ENCODE data around the gene GNG2.

DNA sequence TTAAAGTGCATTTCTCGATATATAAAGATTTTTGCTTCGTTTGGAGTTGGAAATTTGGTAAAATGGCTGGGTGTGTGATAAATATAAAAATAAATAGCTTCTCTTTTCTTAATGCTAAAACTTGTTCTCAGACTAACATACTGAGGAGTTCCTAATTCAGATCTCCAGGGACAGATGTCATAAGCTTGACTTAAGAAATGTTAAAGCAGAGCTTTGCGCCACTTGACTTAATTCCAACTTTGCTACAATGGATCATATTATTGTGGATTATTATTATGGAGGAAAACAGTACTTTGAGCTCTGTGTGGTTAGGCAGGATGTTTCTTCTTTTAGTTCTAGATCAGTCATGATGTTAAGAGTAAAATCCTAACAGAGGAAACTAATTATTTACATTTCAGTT is 33.8 kb downstream of the GNG2 start:
- TF ChIP-seq CTCF (IDR thresholded peaks at IDR 0.05) (no peak), SIN3A (IDR thresholded peaks at IDR 0.05; ENCODE audit: borderline replicate concordance, insufficient read depth, low read depth, low read length) (no peak), POLR2AphosphoS5 (IDR thresholded peaks at IDR 0.05; ENCODE audit: low read depth, low read length) (no peak), TCF7L2 (IDR thresholded peaks at IDR 0.05; ENCODE audit: low read depth, low read length) (no peak)
- TF ChIP-seq, protein P1, sequence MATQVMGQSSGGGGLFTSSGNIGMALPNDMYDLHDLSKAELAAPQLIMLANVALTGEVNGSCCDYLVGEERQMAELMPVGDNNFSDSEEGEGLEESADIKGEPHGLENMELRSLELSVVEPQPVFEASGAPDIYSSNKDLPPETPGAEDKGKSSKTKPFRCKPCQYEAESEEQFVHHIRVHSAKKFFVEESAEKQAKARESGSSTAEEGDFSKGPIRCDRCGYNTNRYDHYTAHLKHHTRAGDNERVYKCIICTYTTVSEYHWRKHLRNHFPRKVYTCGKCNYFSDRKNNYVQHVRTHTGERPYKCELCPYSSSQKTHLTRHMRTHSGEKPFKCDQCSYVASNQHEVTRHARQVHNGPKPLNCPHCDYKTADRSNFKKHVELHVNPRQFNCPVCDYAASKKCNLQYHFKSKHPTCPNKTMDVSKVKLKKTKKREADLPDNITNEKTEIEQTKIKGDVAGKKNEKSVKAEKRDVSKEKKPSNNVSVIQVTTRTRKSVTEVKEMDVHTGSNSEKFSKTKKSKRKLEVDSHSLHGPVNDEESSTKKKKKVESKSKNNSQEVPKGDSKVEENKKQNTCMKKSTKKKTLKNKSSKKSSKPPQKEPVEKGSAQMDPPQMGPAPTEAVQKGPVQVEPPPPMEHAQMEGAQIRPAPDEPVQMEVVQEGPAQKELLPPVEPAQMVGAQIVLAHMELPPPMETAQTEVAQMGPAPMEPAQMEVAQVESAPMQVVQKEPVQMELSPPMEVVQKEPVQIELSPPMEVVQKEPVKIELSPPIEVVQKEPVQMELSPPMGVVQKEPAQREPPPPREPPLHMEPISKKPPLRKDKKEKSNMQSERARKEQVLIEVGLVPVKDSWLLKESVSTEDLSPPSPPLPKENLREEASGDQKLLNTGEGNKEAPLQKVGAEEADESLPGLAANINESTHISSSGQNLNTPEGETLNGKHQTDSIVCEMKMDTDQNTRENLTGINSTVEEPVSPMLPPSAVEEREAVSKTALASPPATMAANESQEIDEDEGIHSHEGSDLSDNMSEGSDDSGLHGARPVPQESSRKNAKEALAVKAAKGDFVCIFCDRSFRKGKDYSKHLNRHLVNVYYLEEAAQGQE (IDR thresholded peaks at IDR 0.05; ENCODE audit: insufficient read depth in 1 of 2, low read depth in 2 of 2, low read length in 1 of 2): no peak

Measured in Panc1 (cell line).